ENCODE results near the gene NACC2. TPM values are rescaled to one million over a fixed set of nuclear protein-coding genes. Genes with fewer than 3 reads are reported as not detected.
A peak's percentile ranks its signal among the peaks of the same experiment; 100 is the strongest.
"Not testable (repeated sequence)": the region's sequence is repeated elsewhere in the genome, so short reads cannot be mapped to it uniquely, and the experiment has no call there.

NACC2 gene
- total RNA-seq, 2 experiments from 2014 or later: 5.3 to 5.6 TPM

GRCh38 chr9:135970128-135970815 lies 124.8 kb downstream of the NACC2 start:
- Mint-ChIP-seq H3K36me3 (no peaks in the 10 kb centered on the region), H3K27ac (no peak overlapping the region), H3K27me3 (peaks cover 3% of the 10 kb centered on the region), H3K9me3 (no peaks in the 10 kb centered on the region), H3K4me3 (no peak overlapping the region), H3K4me1 (peaks cover 8% of the 10 kb centered on the region)
- no peak for DNase-seq

- DNase-seq: no peak
- H3K9me3 Mint-ChIP-seq: no peaks in the 10 kb centered on the region
- H3K4me1 Mint-ChIP-seq: peaks cover 8% of the 10 kb centered on the region
- H3K4me3 Mint-ChIP-seq: no peak overlapping the region
- H3K27me3 Mint-ChIP-seq: peaks cover 3% of the 10 kb centered on the region
- H3K27ac Mint-ChIP-seq: no peak overlapping the region
- H3K36me3 Mint-ChIP-seq: no peaks in the 10 kb centered on the region
These were observed 125.9 kb downstream of the NACC2 start for GRCh38 chr9:135969064-135969683.

GRCh38 chr9:135968601-135969000 lies 126.5 kb downstream of the NACC2 start:
- peaks cover 6% of the 10 kb centered on the region for H3K4me1 Mint-ChIP-seq
- no peak overlapping the region for H3K4me3 Mint-ChIP-seq
- H3K36me3 Mint-ChIP-seq: no peaks in the 10 kb centered on the region
- H3K9me3 Mint-ChIP-seq: no peaks in the 10 kb centered on the region
- no peak overlapping the region for H3K27ac Mint-ChIP-seq
- DNase-seq: no peak
- peaks cover 3% of the 10 kb centered on the region for H3K27me3 Mint-ChIP-seq

- H3K4me1 Mint-ChIP-seq: peaks cover 6% of the 10 kb centered on the region
- no peak overlapping the region for H3K27ac Mint-ChIP-seq
- DNase-seq: no peak
- H3K27me3 Mint-ChIP-seq: peaks cover 3% of the 10 kb centered on the region
- no peak overlapping the region for H3K4me3 Mint-ChIP-seq
- H3K36me3 Mint-ChIP-seq: no peaks in the 10 kb centered on the region
- H3K9me3 Mint-ChIP-seq: no peaks in the 10 kb centered on the region
These were observed 127.0 kb downstream of the NACC2 start for GRCh38 chr9:135968083-135968476.

GRCh38 chr9:135966916-135967260 lies 128.2 kb downstream of the NACC2 start:
- not testable (repeated sequence) for H3K27ac Mint-ChIP-seq, DNase-seq, H3K4me3 Mint-ChIP-seq, H3K9me3 Mint-ChIP-seq, H3K36me3 Mint-ChIP-seq, H3K27me3 Mint-ChIP-seq
- H3K4me1 Mint-ChIP-seq: peaks cover 17% of the 10 kb centered on the region

- peaks cover 21% of the 10 kb centered on the region for H3K4me1 Mint-ChIP-seq
- H3K36me3 Mint-ChIP-seq: no peaks in the 10 kb centered on the region
- no peak for DNase-seq
- no peak overlapping the region for H3K27ac Mint-ChIP-seq
- peaks cover 3% of the 10 kb centered on the region for H3K27me3 Mint-ChIP-seq
- no peaks in the 10 kb centered on the region for H3K9me3 Mint-ChIP-seq
- no peak overlapping the region for H3K4me3 Mint-ChIP-seq
These were observed 129.8 kb downstream of the NACC2 start for GRCh38 chr9:135965124-135965756.

GRCh38 chr9:135963938-135964337 lies 131.2 kb downstream of the NACC2 start:
- peaks cover 3% of the 10 kb centered on the region for H3K27me3 Mint-ChIP-seq
- no peak for DNase-seq
- H3K27ac Mint-ChIP-seq: no peak overlapping the region
- H3K4me1 Mint-ChIP-seq: peaks cover 30% of the 10 kb centered on the region
- no peaks in the 10 kb centered on the region for H3K36me3 Mint-ChIP-seq
- no peaks in the 10 kb centered on the region for H3K9me3 Mint-ChIP-seq
- no peak overlapping the region for H3K4me3 Mint-ChIP-seq

GRCh38 chr9:135963338-135963737 lies 131.8 kb downstream of the NACC2 start:
- Mint-ChIP-seq H3K4me3 (no peak overlapping the region), H3K4me1 (peaks cover 30% of the 10 kb centered on the region), H3K36me3 (no peaks in the 10 kb centered on the region), H3K27ac (no peak overlapping the region), H3K9me3 (no peaks in the 10 kb centered on the region), H3K27me3 (peaks cover 3% of the 10 kb centered on the region)
- no peak for DNase-seq

- Mint-ChIP-seq H3K27me3 (peaks cover 3% of the 10 kb centered on the region), H3K36me3 (no peaks in the 10 kb centered on the region), H3K4me1 (peaks cover 31% of the 10 kb centered on the region), H3K4me3 (peak overlapping the region; percentile 82), H3K27ac (no peak overlapping the region), H3K9me3 (no peaks in the 10 kb centered on the region)
- DNase-seq: no peak
These were observed 132.3 kb downstream of the NACC2 start for GRCh38 chr9:135962696-135963307.

GRCh38 chr9:135961811-135962695 lies 133.0 kb downstream of the NACC2 start:
- no peaks in the 10 kb centered on the region for H3K36me3 Mint-ChIP-seq
- H3K4me1 Mint-ChIP-seq: peaks cover 27% of the 10 kb centered on the region
- H3K27me3 Mint-ChIP-seq: no peaks in the 10 kb centered on the region
- no peaks in the 10 kb centered on the region for H3K9me3 Mint-ChIP-seq
- DNase-seq: no peak
- peak overlapping the region; percentile 58 for H3K27ac Mint-ChIP-seq
- H3K4me3 Mint-ChIP-seq: peak overlapping the region; percentile 82

- no peaks in the 10 kb centered on the region for H3K9me3 Mint-ChIP-seq
- H3K27me3 Mint-ChIP-seq: no peaks in the 10 kb centered on the region
- peaks cover 27% of the 10 kb centered on the region for H3K4me1 Mint-ChIP-seq
- peak; percentile 98 for DNase-seq
- peak within 1 kb of the TSS; percentile 86 for H3K4me3 Mint-ChIP-seq
- peak within 1 kb of the TSS; percentile 69 for H3K27ac Mint-ChIP-seq
- no peaks in the 10 kb centered on the region for H3K36me3 Mint-ChIP-seq
These were observed 133.8 kb downstream of the NACC2 start, which contains the start of gene UBAC1 for GRCh38 chr9:135961277-135961715. Gene UBAC1 (minus strand): TSS chr9:135961373. CDS start chr9:135961162, 211 bp downstream.

GRCh38 chr9:135960411-135961276 lies 134.4 kb downstream of the NACC2 start:
- H3K36me3 Mint-ChIP-seq: no peaks in the 10 kb centered on the region
- H3K9me3 Mint-ChIP-seq: no peaks in the 10 kb centered on the region
- H3K4me1 Mint-ChIP-seq: peaks cover 27% of the 10 kb centered on the region
- H3K27me3 Mint-ChIP-seq: no peaks in the 10 kb centered on the region
- H3K27ac Mint-ChIP-seq: peak overlapping the region; percentile 48
- peak overlapping the region; percentile 86 for H3K4me3 Mint-ChIP-seq
- DNase-seq: no peak

GRCh38 chr9:135959814-135960213 lies 135.3 kb downstream of the NACC2 start:
- Mint-ChIP-seq H3K9me3 (no peaks in the 10 kb centered on the region), H3K36me3 (no peaks in the 10 kb centered on the region), H3K27ac (no peak overlapping the region)

GRCh38 chr9:135958485-135958884 lies 136.6 kb downstream of the NACC2 start:
- no peak overlapping the region for H3K4me3 Mint-ChIP-seq
- H3K4me1 Mint-ChIP-seq: peaks cover 27% of the 10 kb centered on the region
- no peak overlapping the region for H3K27ac Mint-ChIP-seq
- no peak for DNase-seq
- H3K9me3 Mint-ChIP-seq: no peaks in the 10 kb centered on the region
- peaks cover 4% of the 10 kb centered on the region for H3K36me3 Mint-ChIP-seq
- H3K27me3 Mint-ChIP-seq: no peaks in the 10 kb centered on the region

More at GRCh38 chr9:135959814-135960213, 135.3 kb downstream of the NACC2 start:
- no peaks in the 10 kb centered on the region for H3K27me3 Mint-ChIP-seq
- H3K4me3 Mint-ChIP-seq: peak overlapping the region; percentile 86
- no peak for DNase-seq
- H3K4me1 Mint-ChIP-seq: peaks cover 27% of the 10 kb centered on the region
